ENCODE data around the gene ANKRD45. TPM values are rescaled to one million over a fixed set of nuclear protein-coding genes. Genes with fewer than 3 reads are reported as not detected.

Gene ANKRD45
- total RNA-seq, 1 experiment from 2014 or later, result not detected

GRCh38 chr1:173714441-173714758 lies 44.7 kb upstream of the ANKRD45 start:
- DNase-seq (ENCODE audit: low read depth, low spot score) (no peak), ATAC-seq (no peak)
- Histone ChIP-seq H3K4me1 (ENCODE audit: control insufficient read depth, insufficient read depth, low read length) (peaks cover 11% of the 10 kb centered on the region), H3K36me3 (ENCODE audit: control insufficient read depth, insufficient read depth, low read length) (peaks cover 4% of the 10 kb centered on the region; the same call in 1 of the 2 replicates), H3K27me3 (ENCODE audit: control insufficient read depth, insufficient read depth, low read length) (peaks cover 4% of the 10 kb centered on the region; the same call in 1 of the 2 replicates), H3K4me3 (ENCODE audit: low read depth in 2 of 2, low read length in 2 of 2) (peak overlapping the region; percentile 83 to 95), H3K27ac (ENCODE audit: low read length) (peak overlapping the region; percentile 93), H3K9me3 (ENCODE audit: control insufficient read depth, insufficient read depth, low read depth, low read length) (no peaks in the 10 kb centered on the region; the same call in 1 of the 2 replicates)
- in situ Hi-C loops (cut with HindIII; ENCODE audit: low pct_unique_long_range_greater_than_20kb, low sequenced_read_pairs), result no loop called here
- POLR2A ChIA-PET, result no interaction called here
- TF ChIP-seq CTCF (IDR thresholded peaks at IDR 0.05), result no peak
- no peak for TF ChIP-seq SIN3A (IDR thresholded peaks at IDR 0.05; ENCODE audit: borderline replicate concordance, insufficient read depth, low read depth, low read length)
- no peak for TF ChIP-seq POLR2AphosphoS5 (IDR thresholded peaks at IDR 0.05; ENCODE audit: low read depth, low read length)
- TF ChIP-seq REST (IDR thresholded peaks at IDR 0.05; ENCODE audit: insufficient read depth in 1 of 2, low read depth in 2 of 2, low read length in 1 of 2), result no peak
- no peak for TF ChIP-seq TCF7L2 (IDR thresholded peaks at IDR 0.05; ENCODE audit: low read depth, low read length)
- no TSS peak for BruUV-seq (replicated peaks)
- intact Hi-C loops (cut with micrococcal nuclease; ENCODE audit: unreplicated experiment), result loop anchor here (10.0 kb wide), 1 partner anchor 280 kb away; no protein-coding TSS in a partner anchor
- CTCF ChIA-PET, result no interaction called here

GRCh38 chr1:173708787-173709186 lies 39.1 kb upstream of the ANKRD45 start:
- Histone ChIP-seq H3K4me3 (ENCODE audit: low read depth in 2 of 2, low read length in 2 of 2) (no peak overlapping the region), H3K36me3 (ENCODE audit: control insufficient read depth, insufficient read depth, low read length) (no peaks in the 10 kb centered on the region), H3K27ac (ENCODE audit: low read length) (no peak overlapping the region), H3K9me3 (ENCODE audit: control insufficient read depth, insufficient read depth, low read depth, low read length) (no peaks in the 10 kb centered on the region), H3K4me1 (ENCODE audit: control insufficient read depth, insufficient read depth, low read length) (no peaks in the 10 kb centered on the region), H3K27me3 (ENCODE audit: control insufficient read depth, insufficient read depth, low read length) (peaks cover 4% of the 10 kb centered on the region; the same call in 1 of the 2 replicates)
- no TSS peak for BruUV-seq (replicated peaks)
- ChIA-PET POLR2A (no interaction called here), CTCF (no interaction called here)
- DNase-seq (ENCODE audit: low read depth, low spot score) (no peak), ATAC-seq (no peak)
- TF ChIP-seq SIN3A (IDR thresholded peaks at IDR 0.05; ENCODE audit: borderline replicate concordance, insufficient read depth, low read depth, low read length) (no peak), TCF7L2 (IDR thresholded peaks at IDR 0.05; ENCODE audit: low read depth, low read length) (no peak), POLR2AphosphoS5 (IDR thresholded peaks at IDR 0.05; ENCODE audit: low read depth, low read length) (no peak), CTCF (IDR thresholded peaks at IDR 0.05) (no peak), REST (IDR thresholded peaks at IDR 0.05; ENCODE audit: insufficient read depth in 1 of 2, low read depth in 2 of 2, low read length in 1 of 2) (no peak)
- intact Hi-C loops (cut with micrococcal nuclease; ENCODE audit: unreplicated experiment) (no loop called here), in situ Hi-C loops (cut with HindIII; ENCODE audit: low pct_unique_long_range_greater_than_20kb, low sequenced_read_pairs) (no loop called here)
